ENCODE data around the gene FAM200C.

DNA sequence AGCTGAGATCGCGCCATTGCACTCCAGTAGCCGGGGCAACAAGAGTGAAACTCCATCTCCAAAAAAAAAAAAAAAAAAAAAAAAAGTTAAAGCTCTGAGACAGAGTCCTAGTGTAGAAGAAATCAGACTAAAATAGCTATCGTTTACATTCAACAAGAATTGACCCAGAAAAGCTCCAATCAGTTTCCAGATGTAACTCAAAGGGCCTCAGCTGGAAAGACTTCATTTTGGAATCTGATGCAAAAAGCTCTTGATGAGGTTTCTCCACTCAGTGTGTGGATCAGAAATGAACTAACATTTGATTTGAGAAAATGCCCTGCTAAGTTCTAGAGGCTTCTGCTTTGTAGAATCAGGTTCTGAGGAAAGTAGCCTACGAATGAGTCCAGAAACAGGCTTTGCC is 22.2 kb downstream of the FAM200C start:
- no peak for TF ChIP-seq POLR2A (IDR thresholded peaks at IDR 0.05; ENCODE audit: low read length)
- no peak for TF ChIP-seq GATA1 (IDR thresholded peaks at IDR 0.05; ENCODE audit: low read depth, low read length)
